Tongue (tissue), 2 donors: ENCODE data around the gene ARHGAP11A. TPM values are rescaled to one million over a fixed set of nuclear protein-coding genes. Genes with fewer than 3 reads are reported as not detected.
"Not testable (repeated sequence)": the region's sequence is repeated elsewhere in the genome, so short reads cannot be mapped to it uniquely, and the experiment has no call there.

Source experiments
- DNase-seq: peaks from one replicate; pipeline ENCODE4 v3.0.0-alpha.2; 2015
- total RNA-seq: library from RNA; depleted of rRNA; stranded (reverse); fragments of >200 nt; gene quantifications from one replicate; pipeline ENCODE4 v1.2.3, GENCODE V29; 2014

The ARHGAP11A gene, protein sequence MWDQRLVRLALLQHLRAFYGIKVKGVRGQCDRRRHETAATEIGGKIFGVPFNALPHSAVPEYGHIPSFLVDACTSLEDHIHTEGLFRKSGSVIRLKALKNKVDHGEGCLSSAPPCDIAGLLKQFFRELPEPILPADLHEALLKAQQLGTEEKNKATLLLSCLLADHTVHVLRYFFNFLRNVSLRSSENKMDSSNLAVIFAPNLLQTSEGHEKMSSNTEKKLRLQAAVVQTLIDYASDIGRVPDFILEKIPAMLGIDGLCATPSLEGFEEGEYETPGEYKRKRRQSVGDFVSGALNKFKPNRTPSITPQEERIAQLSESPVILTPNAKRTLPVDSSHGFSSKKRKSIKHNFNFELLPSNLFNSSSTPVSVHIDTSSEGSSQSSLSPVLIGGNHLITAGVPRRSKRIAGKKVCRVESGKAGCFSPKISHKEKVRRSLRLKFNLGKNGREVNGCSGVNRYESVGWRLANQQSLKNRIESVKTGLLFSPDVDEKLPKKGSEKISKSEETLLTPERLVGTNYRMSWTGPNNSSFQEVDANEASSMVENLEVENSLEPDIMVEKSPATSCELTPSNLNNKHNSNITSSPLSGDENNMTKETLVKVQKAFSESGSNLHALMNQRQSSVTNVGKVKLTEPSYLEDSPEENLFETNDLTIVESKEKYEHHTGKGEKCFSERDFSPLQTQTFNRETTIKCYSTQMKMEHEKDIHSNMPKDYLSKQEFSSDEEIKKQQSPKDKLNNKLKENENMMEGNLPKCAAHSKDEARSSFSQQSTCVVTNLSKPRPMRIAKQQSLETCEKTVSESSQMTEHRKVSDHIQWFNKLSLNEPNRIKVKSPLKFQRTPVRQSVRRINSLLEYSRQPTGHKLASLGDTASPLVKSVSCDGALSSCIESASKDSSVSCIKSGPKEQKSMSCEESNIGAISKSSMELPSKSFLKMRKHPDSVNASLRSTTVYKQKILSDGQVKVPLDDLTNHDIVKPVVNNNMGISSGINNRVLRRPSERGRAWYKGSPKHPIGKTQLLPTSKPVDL
- total RNA-seq, result 11.1 TPM

DNA sequence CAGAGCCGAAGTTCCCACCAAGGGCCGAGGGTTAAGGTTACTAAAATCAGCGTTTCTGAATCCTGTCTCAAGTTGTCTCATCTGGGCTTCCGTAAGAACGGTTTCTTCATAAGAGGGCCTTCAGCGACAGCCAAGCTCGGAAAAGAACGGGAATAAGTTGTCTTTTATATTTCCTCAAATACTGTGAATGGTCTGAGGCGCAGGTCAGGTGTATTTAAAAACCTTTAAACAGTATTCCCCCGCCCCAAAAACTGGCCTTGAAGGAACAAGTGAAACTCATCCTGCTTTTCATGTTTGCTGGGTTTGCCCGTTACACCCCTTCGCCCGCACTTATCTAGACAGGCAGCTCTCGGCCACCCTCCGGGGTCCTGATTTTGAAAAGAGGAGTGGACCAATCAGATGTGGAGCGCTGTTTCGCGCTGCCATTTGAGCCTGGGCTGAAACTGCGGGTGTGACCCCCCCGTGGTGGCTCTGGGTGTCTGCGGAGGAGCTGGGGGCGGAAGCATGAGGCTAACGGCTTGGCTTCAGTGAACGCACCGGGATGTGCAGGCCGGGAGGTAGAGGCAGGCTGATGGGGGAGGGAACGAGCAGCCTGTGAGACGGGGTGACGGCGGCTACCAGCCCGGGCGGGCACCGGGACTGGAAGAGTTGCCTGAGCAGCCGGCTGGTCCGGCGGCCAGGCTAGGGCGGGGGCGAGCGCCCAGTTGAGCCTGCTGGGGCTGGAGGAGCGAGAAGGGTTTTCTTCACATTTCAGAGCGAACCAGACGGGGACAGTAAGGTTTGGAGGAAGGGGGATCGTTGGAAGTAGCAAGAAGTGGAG is at the start of gene ARHGAP11A:
TSS of gene ARHGAP11A (plus strand) at position 454 of the 820 bp plus-strand sequence. CDS start 708 bp downstream, outside the sequence.
- DNase-seq, result peak; percentile 97

DNA sequence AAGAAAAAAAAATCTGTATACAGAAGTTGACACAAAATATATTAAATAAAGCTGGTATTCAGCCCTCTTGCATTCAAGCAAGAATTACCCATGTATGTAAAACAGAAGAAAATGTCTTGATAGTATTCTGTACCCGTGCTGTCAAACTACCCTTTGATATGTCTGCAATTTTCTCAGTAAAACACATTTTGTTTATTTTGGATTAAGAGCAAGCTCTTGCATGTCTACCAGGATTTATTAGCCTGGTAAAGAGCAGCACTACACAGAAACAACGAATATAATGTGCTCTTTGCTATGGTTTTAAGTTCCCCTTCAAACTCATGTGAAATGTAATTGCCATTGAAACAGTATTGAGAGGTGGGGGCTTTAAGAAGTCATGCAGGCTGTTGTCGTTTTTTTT is 46.3 kb upstream of the ARHGAP11A start:
- DNase-seq, result not testable (repeated sequence)

DNA sequence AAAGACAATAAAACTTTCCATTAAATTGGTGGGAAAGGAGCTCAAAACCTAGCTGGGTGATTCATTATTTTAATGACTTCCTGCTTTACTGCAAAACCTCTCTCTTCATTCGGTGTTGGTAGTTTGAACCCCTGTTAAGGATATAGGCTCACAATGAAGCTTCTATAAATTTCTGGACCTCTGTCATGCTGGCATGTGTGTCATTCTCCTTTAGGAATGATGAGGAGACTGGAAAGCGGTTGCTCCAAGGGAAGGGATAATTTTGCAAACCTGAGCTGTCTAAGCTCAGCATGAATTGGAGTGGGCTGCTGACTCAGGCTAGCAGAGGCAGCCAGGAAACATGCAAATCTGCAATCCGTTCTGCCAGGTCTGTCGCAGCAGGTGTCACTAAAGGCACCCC is 36.8 kb upstream of the ARHGAP11A start:
- not testable (repeated sequence) for DNase-seq

DNA sequence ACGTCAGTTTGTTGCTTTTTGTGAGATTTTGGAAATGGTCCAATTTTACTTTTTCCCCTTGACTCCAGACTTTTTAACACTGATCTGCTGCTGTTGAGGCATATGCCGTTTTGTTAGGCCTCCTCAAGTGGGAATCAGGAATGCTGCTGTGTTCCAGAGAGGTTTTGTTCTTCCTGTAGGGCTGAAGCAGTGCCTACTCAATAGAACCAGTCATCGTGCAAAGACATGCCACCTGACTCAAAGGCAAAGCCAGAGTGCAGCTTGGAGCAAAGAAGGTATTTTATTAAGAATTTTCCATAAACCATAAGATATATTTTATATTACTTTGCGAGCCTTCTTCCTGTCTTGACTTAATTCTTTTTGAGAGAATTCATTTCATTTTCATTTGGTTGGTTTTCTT is 29.5 kb upstream of the ARHGAP11A start:
- not testable (repeated sequence) for DNase-seq

DNA sequence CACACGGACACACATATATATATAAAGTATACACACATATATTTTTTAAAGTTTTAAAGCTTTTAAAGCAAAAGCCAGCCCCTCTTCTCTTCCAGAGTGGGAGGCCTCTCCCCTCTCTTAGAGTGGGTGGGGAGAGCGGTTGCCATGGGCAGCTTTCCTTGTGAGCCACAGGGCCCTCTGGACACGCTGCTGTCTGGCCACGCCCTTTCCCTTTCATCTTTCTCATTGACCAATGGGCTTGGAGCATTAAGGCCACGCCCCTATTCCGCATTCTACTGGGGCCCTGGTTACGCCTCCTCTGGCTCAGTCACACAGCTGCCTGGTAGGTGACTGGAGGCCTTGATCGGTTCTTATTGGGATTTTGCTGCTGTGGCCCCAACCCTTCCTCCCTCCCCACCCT is 22.2 kb upstream of the ARHGAP11A start, which contains the start of gene GOLGA8N:
TSS of gene GOLGA8N (plus strand) at position 306 of the 400 bp plus-strand sequence.
- not testable (repeated sequence) for DNase-seq

DNA sequence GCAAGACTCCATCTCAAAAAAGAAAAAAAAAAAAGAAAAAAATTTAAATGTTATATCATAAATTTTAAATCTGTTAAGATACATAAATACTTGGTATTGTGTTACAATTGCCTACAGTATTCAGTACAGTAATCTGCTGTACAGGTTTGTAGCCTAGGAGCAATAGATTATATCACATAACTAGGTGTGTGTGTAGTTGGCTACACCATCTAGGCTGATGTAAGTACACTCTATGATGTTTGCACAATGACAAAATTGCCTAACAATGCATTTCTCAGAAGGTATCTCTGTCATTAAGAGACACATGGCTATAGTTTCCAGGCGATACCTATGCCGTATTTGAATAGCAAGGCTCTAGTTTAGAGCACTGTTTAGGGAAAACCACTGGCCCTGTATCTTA is 5.8 kb upstream of the ARHGAP11A start:
- not testable (repeated sequence) for DNase-seq

DNA sequence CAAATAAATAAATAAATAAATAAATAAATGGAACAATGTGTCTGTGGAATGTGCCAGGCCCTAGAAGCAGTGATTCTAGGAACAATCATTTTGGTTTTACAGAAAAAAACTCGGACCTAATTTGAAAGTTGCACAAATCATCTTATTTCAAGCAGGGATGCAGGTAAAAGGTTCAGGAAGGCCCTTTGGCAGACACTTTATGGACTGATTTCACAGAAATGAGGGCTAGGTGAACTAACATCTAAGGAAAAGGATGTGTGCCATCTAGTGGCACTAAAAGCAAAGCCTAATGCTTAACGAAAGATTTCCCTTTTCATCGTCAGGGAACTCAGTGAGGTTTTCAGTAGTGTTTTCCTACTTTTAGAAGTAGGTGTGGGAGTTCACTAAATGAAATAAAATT is 4.6 kb upstream of the ARHGAP11A start:
- peak; percentile 32 for DNase-seq

DNA sequence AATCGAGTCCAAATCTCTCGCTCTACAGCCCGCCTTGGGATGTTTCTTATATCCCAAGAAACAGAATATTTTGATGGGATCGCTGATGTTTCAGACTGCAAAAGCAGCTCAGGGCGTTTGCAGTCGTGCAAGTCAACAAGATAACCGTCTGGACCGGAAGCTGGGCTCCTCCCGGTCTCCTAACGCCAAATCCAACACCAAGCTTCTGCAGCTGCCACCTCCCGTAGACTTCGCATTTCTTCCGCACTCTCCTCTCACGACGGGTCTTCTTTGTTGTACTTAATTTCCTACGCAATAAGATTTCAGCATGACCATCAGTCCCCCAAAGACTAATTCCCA is 623 bp upstream of the ARHGAP11A start:
- DNase-seq, result not testable (repeated sequence)

DNA sequence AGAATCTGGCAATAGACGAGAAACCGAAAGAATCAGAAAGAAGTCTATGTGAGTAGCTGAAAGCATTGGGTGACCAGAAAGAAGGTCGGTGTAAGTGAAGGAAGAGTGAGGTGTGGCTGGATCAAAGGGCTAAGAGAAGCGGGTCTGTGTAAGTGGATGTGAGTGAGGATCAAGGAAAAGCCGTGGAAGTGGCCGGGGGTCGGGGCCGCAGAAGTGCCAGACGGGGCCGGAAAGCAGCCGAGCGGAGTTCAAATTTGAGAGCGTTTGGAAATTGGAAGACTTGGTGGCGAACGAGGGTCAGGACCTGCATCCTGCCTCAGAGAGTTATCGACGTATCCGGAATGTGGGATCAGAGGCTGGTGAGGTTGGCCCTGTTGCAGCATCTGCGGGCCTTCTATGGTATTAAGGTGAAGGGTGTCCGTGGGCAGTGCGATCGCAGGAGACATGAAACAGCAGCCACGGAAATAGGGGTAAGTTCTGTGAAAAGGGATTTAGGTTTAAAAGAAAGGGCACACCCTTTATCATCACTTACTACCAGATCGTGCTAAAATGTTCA is 645 bp downstream of the ARHGAP11A start:
- DNase-seq, result not testable (repeated sequence)

DNA sequence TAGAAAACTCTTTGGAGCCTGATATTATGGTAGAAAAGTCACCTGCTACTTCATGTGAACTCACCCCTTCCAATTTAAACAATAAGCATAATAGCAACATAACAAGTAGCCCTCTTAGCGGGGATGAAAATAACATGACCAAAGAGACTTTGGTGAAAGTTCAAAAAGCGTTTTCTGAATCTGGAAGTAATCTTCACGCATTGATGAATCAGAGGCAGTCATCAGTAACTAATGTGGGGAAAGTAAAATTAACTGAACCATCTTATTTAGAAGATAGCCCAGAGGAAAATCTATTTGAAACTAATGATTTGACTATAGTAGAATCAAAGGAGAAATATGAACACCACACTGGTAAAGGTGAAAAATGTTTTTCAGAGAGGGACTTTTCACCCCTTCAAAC is 21.1 kb downstream of the ARHGAP11A start:
- no peak for DNase-seq

DNA sequence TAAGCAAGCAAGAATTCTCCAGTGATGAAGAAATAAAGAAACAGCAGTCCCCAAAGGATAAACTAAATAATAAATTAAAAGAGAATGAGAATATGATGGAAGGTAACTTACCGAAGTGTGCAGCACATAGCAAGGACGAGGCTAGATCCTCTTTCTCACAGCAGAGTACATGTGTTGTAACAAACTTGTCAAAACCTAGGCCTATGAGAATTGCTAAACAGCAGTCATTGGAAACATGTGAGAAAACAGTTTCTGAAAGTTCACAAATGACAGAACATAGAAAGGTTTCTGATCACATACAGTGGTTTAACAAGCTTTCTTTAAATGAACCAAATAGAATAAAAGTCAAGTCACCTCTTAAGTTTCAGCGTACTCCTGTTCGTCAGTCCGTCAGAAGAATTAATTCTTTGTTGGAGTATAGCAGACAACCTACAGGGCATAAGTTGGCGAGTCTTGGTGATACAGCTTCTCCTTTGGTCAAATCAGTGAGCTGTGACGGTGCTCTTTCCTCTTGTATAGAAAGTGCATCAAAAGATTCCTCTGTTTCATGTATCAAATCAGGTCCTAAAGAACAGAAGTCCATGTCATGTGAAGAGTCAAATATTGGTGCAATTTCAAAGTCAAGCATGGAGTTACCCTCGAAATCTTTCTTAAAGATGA is 21.7 kb downstream of the ARHGAP11A start:
- DNase-seq, result no peak

DNA sequence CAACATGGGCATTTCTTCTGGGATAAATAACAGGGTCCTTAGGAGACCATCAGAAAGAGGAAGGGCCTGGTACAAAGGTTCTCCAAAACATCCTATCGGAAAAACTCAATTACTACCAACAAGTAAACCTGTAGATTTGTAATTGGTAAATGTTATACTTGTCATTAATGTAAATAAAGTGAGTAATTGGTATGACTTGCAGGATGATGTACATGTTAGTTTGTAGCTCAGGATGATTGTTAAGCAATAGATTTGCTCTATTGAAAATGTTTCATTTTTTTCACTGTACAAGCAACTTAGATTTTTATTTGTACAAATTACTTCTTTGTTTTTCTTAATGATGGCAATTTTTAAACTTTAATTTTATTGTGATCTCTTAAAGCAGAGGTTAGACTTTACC is 22.4 kb downstream of the ARHGAP11A start:
- DNase-seq, result no peak

DNA sequence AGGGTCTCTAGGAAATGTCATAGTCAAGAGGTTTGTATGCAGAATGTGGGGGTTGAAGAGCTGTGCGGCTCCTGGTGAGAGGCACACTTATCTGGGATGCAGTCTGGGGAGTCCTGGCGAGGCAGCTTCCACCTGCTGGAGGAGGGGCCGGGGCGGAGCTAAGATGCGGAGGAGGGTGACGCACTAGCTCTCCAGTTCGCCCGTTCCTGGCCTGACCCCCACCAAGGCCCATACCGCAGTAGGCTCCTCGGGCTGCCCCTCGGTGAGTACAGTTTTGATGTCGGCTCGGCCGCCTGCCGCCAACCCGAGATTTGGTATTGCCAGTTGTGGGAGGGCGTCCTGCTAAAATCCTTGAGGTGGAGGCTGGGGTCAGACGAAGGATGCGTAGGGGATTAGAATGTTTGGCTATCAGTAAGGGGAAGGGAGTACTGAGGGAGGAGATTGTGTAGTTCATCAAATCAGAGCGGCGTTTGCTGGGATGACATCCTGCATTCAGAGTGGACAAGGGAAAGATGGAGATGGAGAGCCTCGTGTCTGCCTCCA is 26.3 kb downstream of the ARHGAP11A start, which contains the start of gene SCG5:
TSS of gene SCG5 (plus strand) at position 194 of the 543 bp plus-strand sequence. CDS start 1,883 bp downstream, outside the sequence.
- DNase-seq, result peak; percentile 60

DNA sequence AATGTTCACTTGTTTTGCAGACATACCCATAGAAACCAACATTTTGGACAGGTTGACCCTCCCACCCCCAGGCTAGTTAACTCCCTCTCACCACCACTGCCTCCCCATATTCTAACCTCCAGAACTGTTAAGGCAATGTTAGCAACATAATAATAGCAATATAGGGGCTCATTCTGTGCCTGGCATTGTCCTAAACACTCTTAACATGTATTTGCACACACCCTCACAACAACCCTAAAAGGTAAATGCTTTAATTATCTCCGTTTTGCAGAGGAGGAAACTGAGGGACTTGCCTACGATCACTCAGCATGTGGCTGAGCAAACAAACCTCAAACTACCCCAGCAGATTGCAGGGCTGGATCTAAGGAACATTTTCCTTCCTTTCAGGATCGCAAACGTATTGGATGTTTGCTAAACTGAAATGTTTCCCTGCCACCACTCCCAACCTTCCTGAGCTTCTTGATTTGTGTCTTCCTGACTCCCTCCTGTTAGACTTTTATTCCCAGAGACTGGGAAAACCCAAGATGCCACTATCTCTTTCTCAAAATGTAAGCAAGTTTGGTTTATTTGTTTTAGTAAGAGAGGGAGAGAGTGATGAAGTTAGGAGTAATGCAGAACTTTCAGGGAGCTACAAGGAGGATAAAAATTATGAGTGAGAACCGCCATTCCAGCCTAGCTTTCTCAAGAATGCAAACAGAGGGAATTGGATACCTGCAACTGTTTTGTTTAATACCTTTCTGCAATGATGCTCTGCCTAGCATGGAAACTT is 27.5 kb downstream of the ARHGAP11A start:
- DNase-seq, result no peak

DNA sequence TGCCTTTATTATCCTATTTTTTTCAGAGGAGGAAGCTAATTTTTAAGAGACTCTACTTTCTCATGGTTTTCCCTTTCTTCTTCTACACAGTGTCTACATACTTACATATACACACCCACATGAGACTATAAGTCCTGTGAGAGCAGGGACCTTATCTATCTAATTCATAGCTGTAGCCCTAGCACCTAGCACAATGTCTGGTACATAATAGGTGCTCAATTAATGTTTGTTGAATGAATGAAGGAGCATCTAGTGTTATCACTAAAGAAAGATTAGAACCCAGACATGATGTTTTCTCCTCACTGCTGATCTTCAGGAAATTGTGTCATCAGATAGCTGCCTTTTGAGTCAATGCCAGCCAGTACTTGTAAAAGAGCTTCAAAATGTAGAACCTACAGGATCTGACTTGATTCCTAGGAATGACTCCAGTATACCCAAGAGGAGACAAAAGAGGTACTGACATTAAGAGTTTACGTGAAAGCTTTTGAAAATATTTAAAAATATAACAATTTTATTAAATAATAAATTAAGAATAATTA is 28.7 kb downstream of the ARHGAP11A start:
- no peak for DNase-seq

DNA sequence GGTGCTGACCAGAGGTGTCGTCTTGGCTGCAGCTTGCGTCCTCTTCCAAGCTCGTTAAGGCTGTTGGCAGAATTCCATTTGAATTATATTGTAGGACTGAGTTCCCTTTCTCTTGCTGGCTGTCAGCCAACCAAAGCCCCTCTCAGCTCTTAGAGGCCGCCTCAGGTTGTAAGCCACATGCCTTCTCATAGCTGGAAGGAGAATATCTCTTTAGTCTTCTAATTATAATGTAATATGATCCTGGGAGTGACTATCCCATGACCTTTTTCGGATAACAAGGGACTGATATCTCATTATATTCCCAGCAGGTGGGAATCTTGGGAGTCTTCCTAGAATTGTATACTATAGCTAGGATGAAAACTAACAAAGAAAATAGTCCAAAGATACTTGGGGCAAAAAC is 31.0 kb downstream of the ARHGAP11A start:
- no peak for DNase-seq

DNA sequence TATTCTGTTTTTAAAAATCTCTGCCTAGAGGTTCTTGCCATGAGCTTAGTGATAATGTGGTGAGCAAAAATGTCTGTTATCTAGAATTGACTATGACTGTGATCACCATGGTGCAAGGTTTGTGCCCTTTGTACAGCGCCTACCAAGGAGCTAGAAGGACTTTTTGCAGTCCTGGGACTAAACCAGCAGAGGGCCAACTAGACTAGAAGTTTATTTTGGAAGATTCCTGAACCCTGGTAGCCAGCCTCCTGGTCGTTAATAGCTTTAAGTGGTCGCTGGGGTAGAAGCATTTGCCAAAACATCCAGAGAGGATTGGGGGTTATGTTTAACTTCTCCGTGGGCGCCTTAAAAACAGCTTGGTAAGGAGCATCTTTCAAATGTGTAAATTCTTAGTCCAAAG is 34.0 kb downstream of the ARHGAP11A start:
- DNase-seq, result no peak

DNA sequence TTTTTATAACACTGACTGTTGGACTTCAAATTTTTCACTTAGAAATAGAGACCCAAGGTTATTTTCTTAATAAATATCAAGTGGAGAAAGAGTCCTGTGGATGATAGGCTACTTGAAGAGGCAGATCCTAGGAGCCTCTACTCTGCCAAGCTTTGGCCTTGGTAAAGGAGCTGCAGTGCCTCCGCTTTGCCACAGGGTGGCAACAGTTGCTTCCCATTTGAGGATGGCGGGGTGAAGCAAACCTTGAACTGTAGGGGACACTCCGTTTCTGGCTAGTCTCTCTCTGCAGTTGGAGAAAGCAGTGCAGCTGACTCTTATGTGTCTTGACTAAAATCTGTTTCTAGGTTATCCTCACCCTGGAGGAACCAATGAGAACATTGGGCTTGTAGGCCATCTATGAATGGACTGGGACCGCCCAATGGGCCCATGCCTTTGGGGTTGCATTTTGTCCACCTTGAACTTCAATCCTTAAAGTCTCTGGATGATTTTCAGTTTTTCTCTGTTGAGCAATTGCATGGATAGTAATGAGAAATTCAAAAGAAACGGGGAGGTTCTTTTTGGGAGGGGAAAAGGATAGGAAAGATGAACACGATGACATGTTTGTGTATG is 36.0 kb downstream of the ARHGAP11A start:
- peak; percentile 54 for DNase-seq

DNA sequence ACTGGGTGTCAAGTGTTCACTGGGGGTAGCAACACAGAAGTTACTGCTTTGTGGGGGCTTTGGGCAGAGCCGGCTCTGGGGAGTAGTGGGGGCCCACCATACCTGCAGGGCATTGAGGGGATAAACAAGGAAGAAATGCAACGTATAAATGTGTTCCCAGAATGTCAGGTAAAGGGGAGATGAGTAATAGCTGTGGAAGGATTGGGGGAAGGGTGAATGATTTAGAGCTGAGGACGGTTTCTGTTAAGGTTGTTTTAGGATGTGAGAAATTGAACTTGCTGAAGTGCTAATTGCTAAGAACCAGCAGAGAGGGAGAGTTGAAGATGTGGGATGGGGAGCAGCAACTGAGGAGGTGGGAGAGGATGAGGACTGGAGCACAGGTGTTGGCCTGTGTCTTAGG is 36.9 kb downstream of the ARHGAP11A start:
- DNase-seq, result no peak
